GM19351 (cell line): ENCODE data around the gene C3orf49.

Source experiments
- ATAC-seq: cut with Tn5 transposase; IDR thresholded peaks from one replicate; pipeline ENCODE4 v1.9.1; 2021; ENCODE audit warnings: mild to moderate bottlenecking, moderate library complexity; ENCODE audit not compliant: unreplicated experiment

The C3orf49 gene

GRCh38 chr3:63878394-63879060 lies 59.4 kb downstream of the C3orf49 start:
- no peak for ATAC-seq

- ATAC-seq, result no peak
These were observed 61.6 kb downstream of the C3orf49 start for GRCh38 chr3:63880653-63881052.

GRCh38 chr3:63886858-63887257 lies 67.8 kb downstream of the C3orf49 start:
- ATAC-seq, result no peak

DNA sequence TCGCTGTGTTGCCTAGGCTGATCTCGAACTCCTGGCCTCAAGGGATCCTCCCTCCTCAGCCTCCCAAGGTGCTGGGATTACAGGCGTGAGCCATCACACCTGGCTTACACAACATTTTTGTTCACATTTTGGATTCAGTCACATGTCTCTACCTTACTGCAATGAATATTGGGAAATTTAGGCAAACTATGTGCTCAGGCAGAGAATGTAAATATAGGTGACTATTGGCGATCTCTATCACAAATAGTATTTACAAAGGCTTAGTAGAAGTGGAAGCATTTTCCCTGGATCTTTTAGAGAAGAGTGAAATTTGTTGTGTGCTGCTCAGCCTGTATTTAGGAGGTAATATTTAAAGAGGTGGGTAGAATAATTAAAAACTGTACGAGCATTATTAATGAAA lies 72.4 kb downstream of the C3orf49 start:
- no peak for ATAC-seq

DNA sequence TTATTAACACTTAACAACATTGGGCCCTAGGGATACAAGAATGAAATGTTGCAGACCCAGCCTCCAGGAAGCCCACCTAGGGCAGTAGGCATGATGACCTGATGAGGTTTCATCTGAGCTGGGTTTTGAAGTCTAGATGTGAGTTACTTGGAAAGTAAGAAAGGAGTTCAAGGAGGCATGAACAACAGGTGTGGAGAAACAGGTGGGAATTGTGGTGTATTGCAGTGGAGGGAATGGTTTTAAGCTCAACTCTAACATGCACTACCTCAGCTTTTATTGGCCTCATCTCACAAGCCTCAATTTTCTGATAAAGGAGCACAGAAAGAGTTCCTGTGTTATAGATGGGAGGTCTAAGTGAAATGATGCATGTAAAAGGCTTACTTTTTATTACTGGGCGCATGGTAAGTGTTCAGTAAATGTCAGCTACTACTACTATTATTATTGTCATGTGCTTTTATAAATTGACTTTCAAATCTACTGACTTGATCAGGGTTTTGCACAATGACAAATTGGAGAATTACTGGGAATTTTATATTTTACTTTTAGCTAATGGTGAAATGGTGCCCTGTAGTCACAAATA lies 73.8 kb downstream of the C3orf49 start:
- ATAC-seq, result no peak

GRCh38 chr3:63895422-63896189 lies 76.5 kb downstream of the C3orf49 start:
- ATAC-seq, result no peak

DNA sequence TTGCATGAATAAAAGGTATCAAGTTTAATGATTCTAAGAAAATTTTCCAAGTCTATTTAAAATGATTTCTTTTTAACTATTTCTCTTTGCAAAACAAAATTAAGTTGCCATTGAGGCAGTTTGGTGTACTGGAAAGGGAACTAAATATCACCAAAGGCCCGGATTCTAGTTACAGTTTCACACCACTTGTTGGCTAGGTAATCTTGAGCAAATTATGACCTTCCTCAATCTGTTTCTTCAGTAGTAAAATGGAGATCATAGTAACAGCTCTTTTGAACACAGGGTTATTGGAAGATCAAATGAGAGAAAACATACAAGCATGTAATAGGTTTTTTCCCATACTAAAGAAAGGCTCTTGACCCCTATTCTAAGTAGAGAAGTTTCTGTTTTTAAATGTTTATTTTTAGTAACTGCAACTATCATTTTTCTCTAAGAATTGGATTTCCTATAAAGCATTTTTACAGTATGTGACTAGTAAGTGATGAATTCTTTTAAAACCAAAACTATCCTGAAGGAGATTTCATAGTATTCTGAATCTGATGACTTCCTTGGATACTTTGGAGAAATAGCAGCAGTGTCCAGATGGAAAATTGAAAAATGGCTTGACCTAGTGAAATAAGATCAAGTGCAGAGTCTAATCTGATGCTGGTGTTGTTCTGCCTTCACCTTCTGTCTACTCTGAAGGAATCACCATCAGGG lies 77.4 kb downstream of the C3orf49 start:
- peak; percentile 80 for ATAC-seq
